Activated effector memory CD4-positive, alpha-beta T cell treated with Interleukin-2 at 50 U/mL for 16 hours (primary cell): ENCODE measurements around the gene CNOT6.
"Not testable (repeated sequence)": the region's sequence is repeated elsewhere in the genome, so short reads cannot be mapped to it uniquely, and the experiment has no call there.

Source experiments
- DNase-seq: peaks from one replicate; pipeline ENCODE4 v3.0.0-alpha.2; 2020

Gene CNOT6

GRCh38 chr5:180471866-180472265, 22.3 kb upstream of the CNOT6 start:
- DNase-seq = no peak

GRCh38 chr5:180472269-180472668, 21.9 kb upstream of the CNOT6 start:
- no peak for DNase-seq

- not testable (repeated sequence) for DNase-seq
These were observed 20.8 kb upstream of the CNOT6 start for GRCh38 chr5:180473386-180473785.

- DNase-seq = no peak
These were observed 19.6 kb upstream of the CNOT6 start for GRCh38 chr5:180474569-180474968.

GRCh38 chr5:180475969-180476524, 18.1 kb upstream of the CNOT6 start:
- not testable (repeated sequence) for DNase-seq

- no peak for DNase-seq
These were observed 9.4 kb upstream of the CNOT6 start for GRCh38 chr5:180484813-180485212.

GRCh38 chr5:180486636-180487149, 7.5 kb upstream of the CNOT6 start:
- DNase-seq = no peak

GRCh38 chr5:180487556-180487955, 6.6 kb upstream of the CNOT6 start:
- DNase-seq = no peak

GRCh38 chr5:180491496-180491895, 2.7 kb upstream of the CNOT6 start:
- DNase-seq = no peak

GRCh38 chr5:180492226-180492903, 1.8 kb upstream of the CNOT6 start:
- no peak for DNase-seq

GRCh38 chr5:180494510-180495181, 467 bp downstream of the CNOT6 start:
- DNase-seq = peak; percentile 41

GRCh38 chr5:180495292-180495691, 1.1 kb downstream of the CNOT6 start:
- no peak for DNase-seq

- DNase-seq = no peak
These were observed 2.0 kb downstream of the CNOT6 start for GRCh38 chr5:180495991-180496741.

GRCh38 chr5:180496806-180497205, 2.6 kb downstream of the CNOT6 start:
- not testable (repeated sequence) for DNase-seq

- not testable (repeated sequence) for DNase-seq
These were observed 3.7 kb downstream of the CNOT6 start for GRCh38 chr5:180497865-180498264.

- DNase-seq = no peak
These were observed 4.2 kb downstream of the CNOT6 start for GRCh38 chr5:180498378-180498777.

- DNase-seq = no peak
These were observed 5.5 kb downstream of the CNOT6 start for GRCh38 chr5:180499684-180500083.

GRCh38 chr5:180500300-180500699, 6.1 kb downstream of the CNOT6 start:
- DNase-seq = not testable (repeated sequence)

- DNase-seq = no peak
These were observed 13.5 kb downstream of the CNOT6 start for GRCh38 chr5:180507661-180508060.

- no peak for DNase-seq
These were observed 21.1 kb downstream of the CNOT6 start for GRCh38 chr5:180515294-180515693.

GRCh38 chr5:180515974-180516373, 21.8 kb downstream of the CNOT6 start:
- not testable (repeated sequence) for DNase-seq

GRCh38 chr5:180516440-180516839, 22.3 kb downstream of the CNOT6 start:
- DNase-seq = no peak

- no peak for DNase-seq
These were observed 24.9 kb downstream of the CNOT6 start for GRCh38 chr5:180519098-180519497.
